Endodermal cell (in vitro differentiated cells): ENCODE data around the gene MED4. TPM values are rescaled to one million over a fixed set of nuclear protein-coding genes. Genes with fewer than 3 reads are reported as not detected.

Experiments used
- DNase-seq: peaks from one replicate; pipeline ENCODE4 v3.0.0-alpha.2; 2017
- H3K27ac ChIP-seq: 2 replicates; pipeline ENCODE4 v1.5.1; 2013; ENCODE audit warnings: mild to moderate bottlenecking, low read depth, low read length, moderate library complexity
- H3K27me3 ChIP-seq: 2 replicates; pipeline ENCODE4 v1.6.1; 2013; ENCODE audit warnings: mild to moderate bottlenecking, low read length, moderate library complexity; ENCODE audit not compliant: insufficient read depth, control insufficient read depth, poor library complexity, severe bottlenecking
- H3K36me3 ChIP-seq: 2 replicates; pipeline ENCODE4 v1.7.0; 2013; ENCODE audit warnings: mild to moderate bottlenecking, low read length, moderate library complexity; ENCODE audit not compliant: control insufficient read depth, insufficient read depth
- H3K4me1 ChIP-seq: one replicate; pipeline ENCODE4 v1.7.0; 2013; ENCODE audit warnings: low read length; ENCODE audit not compliant: control insufficient read depth, insufficient read depth
- H3K4me3 ChIP-seq: 2 replicates; pipeline ENCODE4 v1.5.1; 2013; ENCODE audit warnings: mild to moderate bottlenecking, low read length, moderate library complexity
- H3K9ac ChIP-seq: 2 replicates; pipeline ENCODE4 v1.6.1; 2013; ENCODE audit warnings: mild to moderate bottlenecking, low read length, moderate library complexity; ENCODE audit not compliant: poor library complexity, severe bottlenecking; ENCODE audit errors: extremely low read depth
- H3K9me3 ChIP-seq: 2 replicates; pipeline ENCODE4 v1.6.1; 2013; ENCODE audit warnings: mild to moderate bottlenecking, low read length, moderate library complexity; ENCODE audit not compliant: control insufficient read depth
- H3K27ac Mint-ChIP-seq: 2 replicates; pipeline ENCODE4 v1.8.0; 2020; ENCODE audit warnings: mixed read lengths
- H3K27me3 Mint-ChIP-seq: 2 replicates; pipeline ENCODE4 v1.8.0; 2021; ENCODE audit warnings: mild to moderate bottlenecking, mixed read lengths; ENCODE audit not compliant: insufficient read depth
- H3K36me3 Mint-ChIP-seq: 2 replicates; pipeline ENCODE4 v1.8.0; 2020; ENCODE audit warnings: low read depth, mixed read lengths
- H3K4me1 Mint-ChIP-seq: 2 replicates; pipeline ENCODE4 v1.8.0; 2020; ENCODE audit warnings: mixed read lengths
- H3K4me3 Mint-ChIP-seq: 2 replicates; pipeline ENCODE4 v1.8.0; 2020; ENCODE audit warnings: mild to moderate bottlenecking, moderate library complexity, mixed read lengths
- H3K9me3 Mint-ChIP-seq: 2 replicates; pipeline ENCODE4 v1.8.0; 2020; ENCODE audit warnings: mild to moderate bottlenecking, mixed read lengths
- WGBS, 2 experiments: methylation state at CpG; one replicate each; pipeline versions ENCODE4 v1.1.5 to v1.1.7; 2013; ENCODE audit warnings: missing lambda C conversion rate in 2 of 2, mixed read lengths in 1 of 2; ENCODE audit not compliant: insufficient coverage in 1 of 2, insufficient read length in 1 of 2; 5-methylcytosine and 5-hydroxymethylcytosine counted together
- total RNA-seq, 2 donors: library from RNA; stranded (reverse); fragmentation: NEBNext Ultra II Directional in 1 of 2; extraction: Animal tissue kit (Norgen Biotek cat#: 25700) in 1 of 2; gene quantifications; 2 replicates in 1 of 2; 3 replicates in 1 of 2; pipeline ENCODE4 v1.2.1, GENCODE V29; 2021
- TF ChIP-seq, protein P1 (sequence below): fragments of 200-600 bp; sonication (generic); conservative IDR thresholded peaks from 2 replicates; pipeline ENCODE4 v1.5.0; 2021; ENCODE audit warnings: antibody characterized with exemption, mild to moderate bottlenecking

The MED4 gene
- total RNA-seq, 2 donors from 2014 or later, result 56.4 to 68.1 TPM

DNA sequence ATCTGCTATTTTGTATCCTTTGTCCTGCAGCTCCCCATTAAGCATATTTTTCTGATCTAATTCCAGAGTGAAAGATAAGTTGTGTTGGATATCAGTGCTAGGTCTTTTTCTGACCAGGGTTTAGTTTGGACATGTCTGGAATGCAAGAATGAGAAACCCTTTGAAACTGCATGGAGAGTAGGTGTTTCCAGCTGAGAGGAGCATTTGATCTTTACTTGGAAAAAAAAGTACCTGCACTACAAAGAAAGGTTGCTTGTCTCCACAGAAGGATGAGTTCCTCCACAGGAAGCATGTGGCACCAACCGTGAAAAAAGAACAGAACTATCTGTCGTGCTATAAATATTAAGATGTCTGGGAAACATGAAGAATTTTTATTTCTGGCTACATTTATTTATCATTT lies 36.6 kb upstream of the MED4 start:
- DNase-seq, result no peak
- Mint-ChIP-seq H3K4me3 (no peak overlapping the region), H3K27me3 (peaks cover 20% of the 10 kb centered on the region), H3K9me3 (no peaks in the 10 kb centered on the region), H3K36me3 (no peaks in the 10 kb centered on the region), H3K27ac (no peak overlapping the region), H3K4me1 (peaks cover 11% of the 10 kb centered on the region)
- no peaks in the 10 kb centered on the region for H3K36me3 ChIP-seq
- TF ChIP-seq, protein P1, sequence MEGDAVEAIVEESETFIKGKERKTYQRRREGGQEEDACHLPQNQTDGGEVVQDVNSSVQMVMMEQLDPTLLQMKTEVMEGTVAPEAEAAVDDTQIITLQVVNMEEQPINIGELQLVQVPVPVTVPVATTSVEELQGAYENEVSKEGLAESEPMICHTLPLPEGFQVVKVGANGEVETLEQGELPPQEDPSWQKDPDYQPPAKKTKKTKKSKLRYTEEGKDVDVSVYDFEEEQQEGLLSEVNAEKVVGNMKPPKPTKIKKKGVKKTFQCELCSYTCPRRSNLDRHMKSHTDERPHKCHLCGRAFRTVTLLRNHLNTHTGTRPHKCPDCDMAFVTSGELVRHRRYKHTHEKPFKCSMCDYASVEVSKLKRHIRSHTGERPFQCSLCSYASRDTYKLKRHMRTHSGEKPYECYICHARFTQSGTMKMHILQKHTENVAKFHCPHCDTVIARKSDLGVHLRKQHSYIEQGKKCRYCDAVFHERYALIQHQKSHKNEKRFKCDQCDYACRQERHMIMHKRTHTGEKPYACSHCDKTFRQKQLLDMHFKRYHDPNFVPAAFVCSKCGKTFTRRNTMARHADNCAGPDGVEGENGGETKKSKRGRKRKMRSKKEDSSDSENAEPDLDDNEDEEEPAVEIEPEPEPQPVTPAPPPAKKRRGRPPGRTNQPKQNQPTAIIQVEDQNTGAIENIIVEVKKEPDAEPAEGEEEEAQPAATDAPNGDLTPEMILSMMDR, result no peak
- no peaks in the 10 kb centered on the region for H3K27me3 ChIP-seq
- no peak overlapping the region for H3K27ac ChIP-seq
- no peaks in the 10 kb centered on the region for H3K9me3 ChIP-seq
- peaks cover 4% of the 10 kb centered on the region for H3K4me1 ChIP-seq
- H3K4me3 ChIP-seq, result no peak overlapping the region
- no peak overlapping the region for H3K9ac ChIP-seq
- 71% methylated on average over 2 of the region's 2 CpGs; no CpG with 5 or more reads in 1 of the 2 experiments for WGBS, 2 experiments

DNA sequence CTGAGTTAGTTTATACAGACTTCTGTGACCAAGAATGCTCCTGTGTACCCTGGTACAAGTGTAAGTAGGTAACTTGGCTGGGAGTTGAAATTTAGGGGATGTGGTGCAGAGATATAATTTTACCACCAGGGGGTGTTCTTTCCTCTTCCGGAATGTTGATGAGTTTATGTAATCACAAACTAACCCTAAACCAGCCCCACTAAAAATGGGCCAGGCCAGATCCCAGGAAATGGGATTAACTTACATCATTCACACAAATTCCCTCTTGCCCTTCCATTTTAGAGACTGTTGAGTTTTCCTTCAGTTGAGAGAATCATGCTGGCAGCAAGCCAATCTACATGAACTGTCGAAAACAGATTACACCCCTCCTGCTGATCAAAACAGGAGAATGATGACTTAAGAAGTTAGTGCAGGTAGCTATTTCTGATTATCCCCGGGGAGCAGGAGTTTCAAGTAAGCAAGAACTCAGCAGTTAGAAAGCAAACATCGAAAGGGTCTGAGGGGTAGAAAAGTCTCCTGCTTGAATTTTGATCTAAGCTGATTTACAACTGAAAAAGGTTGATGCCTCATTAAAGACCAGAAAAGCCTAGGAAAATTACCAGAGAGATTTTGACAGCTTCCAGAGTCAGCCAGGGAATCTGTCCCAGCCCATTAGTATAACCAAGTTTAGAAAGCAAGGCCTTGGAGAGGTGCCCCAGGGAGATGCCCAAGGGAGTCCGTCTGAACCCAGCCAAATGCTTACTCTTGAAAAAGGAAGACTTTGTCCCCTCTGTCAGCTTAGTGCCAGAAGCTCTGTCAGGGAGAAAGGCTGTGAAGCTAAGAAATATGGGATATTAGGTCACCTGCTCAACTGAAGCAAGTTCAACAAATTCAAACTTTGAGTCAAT lies 32.3 kb upstream of the MED4 start:
- Histone ChIP-seq H3K36me3 (no peaks in the 10 kb centered on the region), H3K27ac (no peak overlapping the region), H3K4me3 (no peak overlapping the region), H3K9ac (no peak overlapping the region), H3K27me3 (no peaks in the 10 kb centered on the region), H3K9me3 (no peaks in the 10 kb centered on the region), H3K4me1 (peaks cover 4% of the 10 kb centered on the region)
- TF ChIP-seq, protein P1, result peak; percentile 91
- DNase-seq, result peak; percentile 78
- WGBS, 2 experiments, result 11 to 32% methylated on average over 2 to 5 of the region's 5 CpGs
- peaks cover 11% of the 10 kb centered on the region for H3K4me1 Mint-ChIP-seq
- peak overlapping the region; percentile 59 for H3K27ac Mint-ChIP-seq
- peaks cover 28% of the 10 kb centered on the region for H3K27me3 Mint-ChIP-seq
- H3K4me3 Mint-ChIP-seq, result no peak overlapping the region
- no peaks in the 10 kb centered on the region for H3K36me3 Mint-ChIP-seq
- H3K9me3 Mint-ChIP-seq, result no peaks in the 10 kb centered on the region

DNA sequence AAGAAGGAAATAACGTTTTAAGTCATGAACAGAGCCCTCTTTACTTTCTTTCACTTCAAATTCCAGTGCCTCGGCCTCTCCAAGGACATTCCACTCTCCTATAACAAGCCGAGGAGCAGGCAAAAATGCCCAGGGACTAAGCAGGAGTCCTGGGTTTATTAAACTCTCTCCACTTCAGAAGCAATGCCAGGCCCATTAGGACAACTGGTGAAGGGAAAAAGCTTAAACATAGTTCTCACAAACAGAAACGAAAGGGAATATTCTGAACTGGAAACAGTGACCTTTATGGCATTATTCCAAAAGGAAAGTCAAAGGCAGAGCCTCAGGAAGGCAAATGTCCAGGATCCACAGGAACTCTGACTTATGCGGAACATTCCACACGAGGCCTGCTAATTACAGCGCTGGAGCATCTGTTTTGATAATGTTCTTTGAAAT lies 30.9 kb upstream of the MED4 start:
- H3K4me3 Mint-ChIP-seq, result no peak overlapping the region

More for the DNA sequence above, 30.9 kb upstream of the MED4 start:
- H3K27ac ChIP-seq, result no peak overlapping the region
- Mint-ChIP-seq H3K27me3 (peaks cover 33% of the 10 kb centered on the region), H3K9me3 (no peaks in the 10 kb centered on the region), H3K4me1 (peaks cover 11% of the 10 kb centered on the region), H3K27ac (no peak overlapping the region), H3K36me3 (no peaks in the 10 kb centered on the region)
- H3K9me3 ChIP-seq, result no peaks in the 10 kb centered on the region
- WGBS, 2 experiments, result 93 to 94% methylated on average over 5 to 7 of the region's 7 CpGs
- no peaks in the 10 kb centered on the region for H3K36me3 ChIP-seq
- no peak overlapping the region for H3K9ac ChIP-seq
- DNase-seq, result no peak
- H3K27me3 ChIP-seq, result no peaks in the 10 kb centered on the region
- peaks cover 4% of the 10 kb centered on the region for H3K4me1 ChIP-seq
- no peak overlapping the region for H3K4me3 ChIP-seq
- TF ChIP-seq, protein P1, result no peak
